COR-L47 (cell line): Measurements from ENCODE around the gene SCG3.
"Not testable (repeated sequence)": the region's sequence is repeated elsewhere in the genome, so short reads cannot be mapped to it uniquely, and the experiment has no call there.

Experiments
- DNase-seq: peaks from one replicate; lab custom pipeline; 2025; lab: John Stamatoyannopoulos, UW

Gene SCG3

DNA sequence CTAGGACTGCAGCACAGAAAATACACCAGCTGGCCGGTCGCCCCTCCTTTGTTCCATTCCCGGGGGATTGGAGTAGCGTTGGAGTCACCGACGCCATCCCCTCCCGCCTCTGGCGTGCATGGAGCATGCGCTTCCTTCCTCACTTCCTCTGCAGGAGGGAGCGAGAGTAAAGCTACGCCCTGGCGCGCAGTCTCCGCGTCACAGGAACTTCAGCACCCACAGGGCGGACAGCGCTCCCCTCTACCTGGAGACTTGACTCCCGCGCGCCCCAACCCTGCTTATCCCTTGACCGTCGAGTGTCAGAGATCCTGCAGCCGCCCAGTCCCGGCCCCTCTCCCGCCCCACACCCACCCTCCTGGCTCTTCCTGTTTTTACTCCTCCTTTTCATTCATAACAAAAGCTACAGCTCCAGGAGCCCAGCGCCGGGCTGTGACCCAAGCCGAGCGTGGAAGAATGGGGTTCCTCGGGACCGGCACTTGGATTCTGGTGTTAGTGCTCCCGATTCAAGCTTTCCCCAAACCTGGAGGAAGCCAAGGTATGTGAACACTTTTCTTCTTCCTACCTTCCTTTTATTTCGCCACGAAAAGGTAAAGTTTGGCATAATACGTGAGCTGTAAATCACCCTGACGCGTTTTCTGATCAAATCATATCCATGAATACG is at the start of gene SCG3:
Gene SCG3 (plus strand): TSS at position 201 of the 661 bp plus-strand sequence. CDS start 253 bp downstream, at position 454.
- DNase-seq, result peak; percentile 87

DNA sequence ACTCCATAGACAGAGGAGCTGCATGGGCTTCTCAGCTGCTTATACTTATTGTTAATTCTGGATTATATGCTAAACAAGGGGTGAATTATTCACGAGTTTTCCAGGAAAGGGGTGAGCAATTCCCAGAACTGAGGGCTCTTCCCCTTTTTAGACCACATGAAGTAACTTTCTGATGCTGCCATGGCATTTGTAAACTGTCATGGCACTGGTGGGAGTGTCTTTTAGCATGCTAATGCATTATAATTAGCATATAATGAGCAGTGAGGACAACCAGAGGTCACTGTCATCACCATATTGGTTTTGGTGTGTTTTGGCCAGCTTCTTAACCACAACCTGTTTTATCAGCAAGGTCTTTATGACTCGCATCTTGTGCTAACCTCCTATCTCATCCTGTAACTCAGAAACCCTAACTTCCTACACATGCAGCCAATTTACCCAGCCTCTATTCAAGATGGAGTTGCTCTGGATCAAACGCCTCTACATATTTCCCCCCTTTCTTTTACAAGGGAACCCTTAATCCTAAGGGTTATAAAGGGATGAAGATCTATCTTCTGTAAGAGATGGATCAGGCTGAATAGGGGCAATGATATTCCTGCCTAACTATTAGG is 46.6 kb upstream of the SCG3 start:
- no peak for DNase-seq

DNA sequence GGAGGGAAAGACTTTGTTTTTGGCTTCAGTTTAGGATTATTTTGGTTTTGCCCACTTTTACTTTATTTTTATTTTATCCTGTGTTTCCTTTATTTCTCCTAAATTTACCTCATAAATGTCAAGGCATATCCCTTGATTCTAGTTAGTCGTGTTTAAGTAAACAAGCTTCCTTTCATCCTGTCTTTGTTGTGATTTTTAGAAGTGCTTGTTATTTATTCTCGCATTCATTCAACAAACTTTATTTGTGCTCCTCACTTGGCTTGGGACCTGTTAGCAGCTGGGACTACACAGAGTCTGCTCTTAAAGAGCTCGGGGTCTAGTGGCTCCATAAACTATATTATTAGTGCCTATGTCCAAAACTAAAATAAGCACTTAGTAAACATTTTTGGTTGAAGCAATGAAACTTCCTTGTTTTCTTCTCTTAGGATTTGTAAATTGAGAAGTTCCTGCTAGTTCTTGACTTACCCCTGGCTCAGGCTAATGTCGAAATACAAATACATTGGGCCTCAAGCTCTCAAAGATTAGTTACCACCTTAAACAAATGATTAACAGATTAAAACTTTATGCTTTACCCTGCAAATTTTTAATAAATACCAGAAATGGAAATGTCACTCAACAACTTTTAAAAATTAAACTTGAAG is 39.7 kb upstream of the SCG3 start:
- DNase-seq, result no peak

DNA sequence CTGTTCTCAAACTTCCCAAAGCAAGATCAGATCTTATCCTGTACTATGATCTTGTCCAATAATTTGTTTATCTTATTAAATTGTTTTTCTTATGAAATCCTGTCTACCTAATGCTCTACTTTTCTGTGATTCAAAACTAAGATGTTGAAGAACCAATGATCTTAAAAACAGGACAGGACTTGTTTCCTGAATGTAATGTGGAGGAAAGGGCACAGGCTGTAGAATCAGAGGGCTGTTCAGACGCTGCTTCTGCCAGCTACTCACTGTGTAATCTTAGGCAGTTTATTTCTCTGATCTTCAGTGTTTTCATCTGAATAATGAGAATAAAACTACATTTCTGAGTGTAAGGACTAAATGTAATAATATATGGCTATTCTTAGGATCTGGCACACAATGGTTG is 38.6 kb upstream of the SCG3 start:
- DNase-seq, result no peak

DNA sequence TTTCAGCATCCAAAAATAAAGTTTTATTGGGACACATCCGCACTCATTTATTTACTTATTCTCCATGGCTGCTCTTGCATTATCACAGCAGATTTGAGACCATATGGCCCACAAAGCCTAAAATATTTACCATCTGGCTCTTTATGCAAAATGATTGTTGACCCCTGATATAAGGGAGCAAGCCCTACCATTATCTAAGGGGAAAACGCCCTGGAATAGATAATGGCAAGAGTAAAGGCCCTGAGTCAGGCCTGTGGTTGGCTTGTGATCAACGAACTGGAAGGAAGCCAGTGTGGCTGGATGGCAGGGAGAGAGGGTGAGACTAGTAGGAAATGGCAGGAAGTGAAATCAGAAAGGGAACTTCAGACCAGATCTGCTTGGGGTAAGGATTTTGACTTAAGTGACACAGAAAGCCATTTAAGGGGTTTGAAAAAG is 34.2 kb upstream of the SCG3 start:
- DNase-seq, result peak; percentile 26

DNA sequence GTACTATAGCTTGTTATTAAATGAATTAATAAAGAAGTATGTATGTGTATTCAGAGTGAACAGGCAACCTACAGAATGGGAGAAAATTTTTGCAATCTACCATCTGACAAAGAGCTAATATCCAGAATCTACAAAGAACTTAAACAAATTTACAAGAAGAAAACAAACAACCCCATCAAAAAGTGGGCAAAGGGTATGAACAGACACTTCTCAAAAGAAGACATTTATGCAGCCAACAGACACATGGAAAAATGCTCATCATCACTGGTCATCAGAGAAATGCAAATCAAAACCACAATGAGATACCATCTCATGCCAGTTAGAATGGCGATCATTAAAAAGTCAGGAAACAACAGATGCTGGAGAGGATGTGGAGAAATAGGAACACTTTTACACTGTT is 33.2 kb upstream of the SCG3 start:
- not testable (repeated sequence) for DNase-seq

DNA sequence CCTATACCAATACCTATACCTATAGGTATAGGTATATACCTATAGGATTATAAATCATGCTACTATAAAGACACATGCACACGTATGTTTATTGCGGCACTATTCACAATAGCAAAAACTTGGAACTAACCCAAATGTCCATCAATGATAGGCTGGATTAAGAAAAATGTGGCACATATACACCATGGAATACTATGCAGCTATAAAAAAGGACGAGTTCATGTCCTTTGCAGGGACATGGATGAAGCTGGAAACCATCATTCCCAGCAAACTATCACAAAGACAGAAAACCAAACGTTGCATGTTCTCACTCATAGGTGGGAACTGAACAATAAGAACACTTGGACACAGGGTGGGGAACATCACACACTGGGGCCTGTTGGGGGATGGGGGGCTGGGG is 32.7 kb upstream of the SCG3 start:
- not testable (repeated sequence) for DNase-seq

DNA sequence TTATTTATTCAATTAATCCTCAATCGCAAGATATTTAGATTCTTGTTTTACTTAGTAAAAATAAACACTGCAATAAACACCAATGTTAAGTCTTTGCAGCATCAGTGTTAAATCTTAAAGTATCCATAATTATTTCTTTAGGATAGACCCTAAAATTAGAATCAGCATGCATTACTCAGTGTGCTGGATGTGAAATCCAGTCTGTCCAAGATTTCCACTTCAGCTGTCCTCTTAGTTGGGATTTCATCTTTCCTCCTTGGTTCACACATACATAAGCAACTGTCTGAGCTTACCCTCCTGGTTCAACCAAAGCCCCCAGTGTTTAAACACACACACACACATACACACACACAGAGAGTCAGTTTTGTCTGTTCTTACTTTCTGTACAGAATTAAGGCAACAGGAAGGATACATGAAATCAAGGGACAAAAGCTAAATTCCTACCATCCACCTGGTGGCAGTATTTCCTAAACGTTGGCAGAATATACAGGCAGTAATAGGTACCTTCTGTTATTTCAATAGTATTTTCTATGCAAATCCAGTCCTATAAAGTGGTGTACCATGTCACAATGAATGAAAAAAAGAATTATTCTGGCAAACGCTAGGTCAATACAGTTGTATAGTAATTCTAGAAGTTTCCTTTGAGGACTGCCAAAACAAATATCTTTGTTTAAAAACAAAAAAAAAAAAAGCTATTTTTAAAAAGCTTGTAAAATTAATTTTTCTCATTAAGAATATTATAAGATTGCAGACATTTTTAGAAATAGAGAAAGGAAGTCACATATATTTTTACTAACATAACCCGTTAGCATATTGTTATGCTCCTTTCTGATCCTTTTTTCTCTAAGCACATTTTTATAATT is 31.4 kb upstream of the SCG3 start:
- peak; percentile 66 for DNase-seq

DNA sequence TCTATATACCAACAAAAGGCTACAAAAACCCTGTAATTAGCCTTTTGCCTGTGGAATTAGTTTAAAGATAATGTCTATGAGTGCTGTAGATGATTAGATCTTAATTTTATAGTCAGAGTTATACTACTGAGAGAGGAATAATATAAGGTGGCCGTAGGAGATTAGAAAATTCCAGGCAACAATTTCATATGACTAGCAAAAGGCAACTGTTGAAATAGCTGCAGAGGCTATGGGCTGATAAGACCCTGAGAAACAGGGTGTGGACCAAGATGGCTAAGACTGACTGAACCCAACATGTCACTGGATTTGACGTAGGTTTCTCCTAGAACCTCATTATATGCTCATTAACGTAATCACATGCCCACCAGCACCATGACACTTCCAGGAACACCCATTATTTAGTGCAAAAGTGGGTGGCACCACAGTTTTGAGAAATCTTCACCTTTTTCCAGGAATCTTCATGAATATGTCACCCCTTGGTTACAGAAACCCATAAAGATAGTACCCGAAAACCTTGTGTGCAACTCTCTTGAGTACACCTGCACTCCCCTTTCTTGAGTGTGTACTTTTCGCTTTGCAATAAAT is 29.1 kb upstream of the SCG3 start:
- no peak for DNase-seq

DNA sequence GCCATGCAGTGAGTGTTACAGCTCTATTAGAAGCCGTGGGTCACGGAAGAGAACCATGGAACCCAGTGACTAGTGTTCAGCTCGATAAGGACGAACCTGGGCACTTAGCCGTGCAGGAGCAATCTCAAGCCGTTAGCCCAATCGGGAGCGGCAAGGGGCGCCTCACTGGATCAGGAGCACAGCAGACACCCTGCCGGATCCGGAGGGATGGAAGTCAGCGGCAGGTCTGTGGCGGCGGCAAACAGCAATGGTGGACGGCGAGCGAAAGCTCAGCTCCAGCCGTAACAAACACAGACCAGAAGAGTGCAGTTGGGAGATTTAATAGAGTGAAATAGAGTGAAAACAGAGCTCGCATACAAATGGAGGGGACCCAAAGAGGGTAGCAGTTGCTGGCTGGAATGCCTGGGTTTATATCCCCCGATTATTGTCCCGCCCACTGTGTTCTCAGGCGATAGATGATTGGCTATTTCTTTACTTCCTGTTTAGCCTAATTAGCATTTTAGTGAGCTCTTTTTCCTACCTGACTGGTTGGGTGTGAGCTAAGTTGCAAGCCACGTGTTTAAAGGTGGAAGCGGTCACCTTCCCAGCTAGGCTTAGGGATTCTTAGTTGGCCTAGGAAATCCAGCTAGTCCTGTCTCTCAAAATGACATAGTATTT is 25.8 kb upstream of the SCG3 start:
- DNase-seq, result not testable (repeated sequence)

DNA sequence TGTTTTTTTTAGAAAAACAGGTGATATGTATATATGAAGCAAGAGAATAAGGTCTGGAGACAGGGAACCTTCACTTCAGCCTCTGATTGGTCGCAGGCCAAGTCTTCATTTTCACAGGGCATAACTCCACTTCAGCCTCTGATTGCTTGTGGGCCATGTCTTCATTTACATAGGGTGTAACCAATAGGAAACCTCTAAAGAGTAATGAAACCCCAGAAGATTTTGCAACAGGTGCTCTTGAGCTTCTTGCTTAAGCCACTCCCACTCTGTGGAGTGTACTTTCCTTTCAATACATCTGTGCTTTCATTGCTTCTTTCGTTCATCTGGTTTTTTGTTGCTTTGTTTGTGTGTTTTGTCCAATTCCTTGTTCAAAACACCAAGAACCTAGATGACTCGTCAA is 22.6 kb upstream of the SCG3 start:
- DNase-seq, result no peak

DNA sequence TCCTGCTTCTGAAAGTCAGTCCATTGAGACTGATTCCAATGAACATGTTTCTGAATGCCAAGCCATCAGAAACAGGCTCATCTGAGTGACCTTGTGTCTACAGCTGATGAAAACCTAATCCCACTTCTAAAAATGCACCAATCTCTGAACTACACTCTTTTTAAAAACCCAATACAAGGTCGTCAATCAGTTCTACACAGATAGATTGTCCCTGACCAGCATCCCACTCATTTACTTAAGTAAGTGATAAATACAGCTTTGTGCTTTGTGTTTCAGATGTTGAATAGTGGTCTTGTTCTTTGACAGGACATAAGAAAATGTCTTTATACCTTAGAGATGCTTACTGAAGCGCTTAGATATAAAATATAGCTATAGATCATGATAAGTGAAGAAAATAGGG is 20.2 kb upstream of the SCG3 start:
- DNase-seq, result no peak

DNA sequence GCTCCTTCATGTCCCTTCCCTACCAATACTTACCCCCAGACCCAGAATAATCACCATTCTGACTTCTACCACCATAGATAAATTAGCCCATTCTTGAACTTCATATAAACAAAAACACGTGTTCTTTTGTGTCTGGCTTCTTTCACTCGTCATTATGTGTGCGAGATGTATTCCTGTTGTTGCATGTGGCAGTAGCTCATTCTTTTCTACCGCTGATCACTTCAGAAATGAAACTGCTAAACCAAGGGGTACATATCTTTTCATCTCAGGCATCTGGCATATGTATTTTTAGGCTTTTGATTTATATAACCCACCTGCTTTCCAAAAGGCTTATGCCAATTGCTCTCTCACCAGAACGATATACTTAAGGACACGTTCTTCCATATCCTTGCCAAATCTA is 13.8 kb upstream of the SCG3 start:
- DNase-seq, result no peak

DNA sequence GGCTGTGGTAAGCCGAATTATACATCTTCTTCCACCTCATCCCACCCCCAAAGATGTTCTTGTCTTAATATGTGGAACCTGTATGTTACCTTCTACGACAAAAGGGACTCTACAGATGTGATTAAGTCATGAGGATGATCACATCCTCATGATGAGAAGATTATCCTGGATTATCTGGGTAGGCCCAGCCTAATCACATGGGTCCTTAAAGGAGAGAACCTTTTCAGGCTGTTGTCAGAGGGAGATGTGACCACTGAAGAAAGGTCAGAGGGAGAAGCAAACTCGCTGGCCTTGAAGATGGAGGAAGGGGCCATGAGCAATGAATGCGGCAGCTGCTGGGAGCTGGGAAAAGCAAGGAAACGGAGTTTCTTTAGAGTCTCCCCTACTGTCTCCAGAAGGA is 12.9 kb upstream of the SCG3 start:
- DNase-seq, result no peak

DNA sequence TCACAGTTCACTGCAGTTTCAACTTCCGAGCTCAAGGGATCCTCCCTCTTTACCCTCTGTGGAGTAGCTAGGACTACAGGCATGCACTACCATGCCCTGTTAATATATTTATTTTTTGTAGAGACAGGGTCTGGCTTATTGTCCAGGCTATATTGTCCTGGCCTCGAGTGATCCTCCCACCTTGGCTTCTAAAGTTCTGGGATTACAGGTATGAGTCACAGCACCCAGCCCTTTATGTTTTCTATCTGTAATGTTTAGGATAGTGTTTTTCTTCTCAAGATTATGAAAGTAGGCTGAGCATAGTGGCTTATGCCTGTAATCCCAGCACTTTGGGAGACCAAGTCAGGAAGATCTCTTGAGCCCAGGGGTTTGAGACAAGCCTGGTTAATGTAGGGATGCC is 11.9 kb upstream of the SCG3 start:
- no peak for DNase-seq

DNA sequence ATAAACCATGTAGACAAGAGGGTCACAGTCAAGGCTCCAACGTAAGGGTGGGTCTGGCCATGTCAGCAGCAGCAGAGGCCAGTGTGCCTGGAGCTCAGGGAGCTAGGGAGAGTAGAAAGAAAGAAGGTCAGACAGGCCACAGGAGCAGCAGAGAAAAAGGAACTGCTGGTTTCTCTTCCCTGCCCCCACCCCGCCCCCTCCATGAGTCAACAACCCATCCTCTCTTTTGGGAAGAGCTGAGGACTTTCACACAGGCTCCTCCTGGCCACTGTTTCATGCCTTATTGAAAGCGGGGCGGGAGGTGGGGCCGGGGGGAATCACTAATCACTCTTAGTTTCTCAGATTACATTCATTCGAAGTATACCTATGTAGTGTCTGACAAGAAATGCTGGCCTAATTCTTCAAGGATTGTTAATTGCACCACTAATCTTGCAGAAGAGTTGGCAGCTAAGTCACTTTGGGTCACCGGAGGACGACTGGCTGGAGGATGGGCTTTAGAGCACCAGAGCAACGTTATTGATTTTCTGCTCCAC is 9.1 kb upstream of the SCG3 start:
- DNase-seq, result no peak

DNA sequence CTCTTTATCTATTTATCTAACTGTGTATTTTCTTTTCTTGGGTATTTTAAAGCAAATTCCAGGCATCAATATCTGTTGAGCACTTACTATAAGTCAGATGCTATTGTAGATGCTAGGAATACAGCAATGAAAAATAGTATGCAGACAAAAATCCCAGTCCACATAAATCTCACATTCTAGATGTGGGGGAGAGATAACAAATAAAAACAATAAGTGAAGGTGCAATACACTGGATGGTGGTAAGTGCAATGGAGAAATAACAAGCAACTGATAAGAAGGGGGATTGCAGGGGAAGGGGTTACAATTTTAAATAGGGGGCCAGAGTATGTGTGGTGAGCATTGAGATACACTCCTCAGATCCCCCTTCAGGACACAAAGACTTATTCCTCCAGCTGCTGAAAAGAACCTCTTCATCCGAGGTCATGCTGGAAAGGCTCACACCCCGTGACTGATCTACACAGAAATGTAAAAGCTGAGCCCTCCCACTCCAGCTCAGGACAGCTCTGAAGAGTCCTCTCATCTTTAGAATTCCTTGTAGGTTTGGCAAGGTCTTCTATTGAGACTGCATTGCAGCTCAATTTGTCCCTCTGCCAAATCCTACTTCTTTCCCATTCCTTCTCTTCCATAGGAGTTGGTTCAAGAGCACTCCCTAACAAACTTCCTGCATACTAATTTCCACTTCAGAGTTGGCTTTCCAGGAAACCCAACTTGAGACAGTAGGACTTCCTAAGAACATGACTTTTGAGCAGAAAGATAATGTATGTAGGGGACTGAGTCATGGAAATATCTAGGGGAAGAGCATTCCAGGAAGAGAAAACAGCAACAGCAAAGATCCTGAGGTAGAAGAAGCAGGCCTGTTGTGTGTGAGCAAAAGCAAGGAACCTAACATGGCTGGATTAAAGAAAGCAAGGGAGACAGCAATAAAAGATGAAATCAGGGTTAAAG is 8.1 kb upstream of the SCG3 start:
- no peak for DNase-seq

DNA sequence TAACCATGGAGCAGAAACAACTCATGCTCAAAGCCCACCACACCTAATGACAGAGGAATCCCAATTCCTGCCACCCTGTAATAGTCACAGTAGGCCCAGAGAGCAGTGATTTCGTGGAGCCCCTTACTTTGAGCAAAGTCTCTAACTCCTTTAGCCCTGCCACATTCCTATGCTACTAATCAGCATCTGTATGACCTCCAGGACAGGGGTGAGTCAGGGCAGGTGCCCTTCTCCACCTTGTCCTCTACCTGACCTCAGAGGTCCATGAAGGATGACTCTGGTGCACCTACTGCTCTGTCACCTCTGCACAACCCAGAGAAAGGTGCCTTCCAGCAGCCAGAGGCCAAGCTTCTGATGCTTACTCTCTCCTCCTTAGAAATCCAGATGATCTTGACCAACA is 6.1 kb upstream of the SCG3 start:
- no peak for DNase-seq

DNA sequence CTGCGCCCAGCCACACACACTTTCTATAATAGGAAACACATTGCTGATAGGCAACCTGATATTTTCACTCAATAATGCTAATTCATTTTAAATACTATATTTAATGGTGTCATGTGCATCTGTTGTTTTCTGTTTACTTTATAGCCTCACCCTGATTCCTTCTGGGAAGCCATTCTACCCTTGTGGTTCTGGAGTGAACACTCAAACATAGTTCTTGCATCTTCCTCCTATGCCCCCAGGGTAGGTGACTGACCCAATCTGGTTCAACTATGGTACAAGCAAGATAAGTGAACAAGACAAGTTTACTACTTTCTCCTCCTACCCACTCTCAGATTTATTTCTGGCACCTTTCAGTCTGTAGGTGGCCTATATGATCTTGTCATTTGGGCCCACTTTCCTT is 4.3 kb upstream of the SCG3 start:
- DNase-seq, result no peak

DNA sequence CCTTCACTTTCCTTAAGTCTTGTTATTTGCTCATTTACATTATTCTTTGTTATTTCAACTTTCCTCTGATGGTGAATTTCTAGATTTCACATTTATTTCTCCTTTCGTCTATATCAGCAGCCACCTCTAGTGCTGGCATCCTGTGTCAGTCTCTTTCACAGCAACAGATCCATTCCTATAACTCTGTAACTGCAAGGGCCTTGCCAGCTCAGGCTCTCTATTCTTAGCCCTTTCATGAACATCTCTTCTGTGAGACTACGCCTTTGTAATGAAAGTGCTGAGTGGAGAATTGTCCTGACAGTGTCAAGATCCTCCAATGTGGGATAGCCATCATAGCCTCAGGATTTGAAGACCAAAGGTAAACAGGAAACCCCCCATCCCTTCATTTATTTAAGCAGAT is 3.9 kb upstream of the SCG3 start:
- no peak for DNase-seq
